Measurements from ENCODE around the gene PARD3. TPM values are rescaled to one million over a fixed set of nuclear protein-coding genes. Genes with fewer than 3 reads are reported as not detected.

PARD3 gene
- total and polyA plus RNA-seq, 2 donors (not counting 1 experiment from before 2014, with no cell fraction given), result 24.0 to 46.4 TPM

GRCh38 chr10:34494012-34494411 is 321.1 kb downstream of the PARD3 start:
- Histone ChIP-seq H3K36me3 (ENCODE audit: control insufficient read depth, insufficient read depth, low read length) (no peaks in the 10 kb centered on the region), H3K4me1 (ENCODE audit: control insufficient read depth, extremely low read depth, insufficient read depth, low read length) (no peaks in the 10 kb centered on the region), H3K27ac (ENCODE audit: insufficient read depth, low read length) (no peak overlapping the region), H4K20me1 (ENCODE audit: control insufficient read depth, extremely low read depth, insufficient read depth, low read length) (no peaks in the 10 kb centered on the region), H3K9me3 (ENCODE audit: control insufficient read depth, insufficient read depth, low read depth, low read length) (no peaks in the 10 kb centered on the region), H3K27me3 (ENCODE audit: control insufficient read depth, insufficient read depth, low read length) (no peaks in the 10 kb centered on the region), H3K9ac (ENCODE audit: insufficient read depth, low read length) (no peak overlapping the region), H2AFZ (ENCODE audit: low read length) (no peak overlapping the region), H3K79me2 (ENCODE audit: control insufficient read depth, insufficient read depth, low read length) (no peaks in the 10 kb centered on the region), H3K4me2 (ENCODE audit: extremely low read depth, insufficient read depth, low read length) (no peak overlapping the region), H3K4me3 (replicated peaks in 1 of 4; ENCODE audit: control extremely low read depth in 1 of 4, insufficient read depth in 1 of 4, low read depth in 3 of 4, low read length in 4 of 4) (no peak overlapping the region)
- TF ChIP-seq CTCF (conservative IDR thresholded peaks at IDR 0.05 in 1 of 2, IDR thresholded peaks at IDR 0.05 in 1 of 2; ENCODE audit: low read depth in 1 of 2, low read length in 2 of 2), result no peak
- no peak for TF ChIP-seq EZH2 (IDR thresholded peaks at IDR 0.05; ENCODE audit: low read length, missing control alignments)
- DNase-seq (ENCODE audit: low read depth in 2 of 2), result peak in 1 of 2 donors; percentile 80

GRCh38 chr10:34492081-34492480 is 323.0 kb downstream of the PARD3 start:
- no peaks in the 10 kb centered on the region for H3K9me3 ChIP-seq (ENCODE audit: control insufficient read depth, insufficient read depth, low read depth, low read length)
- no peaks in the 10 kb centered on the region for H3K36me3 ChIP-seq (ENCODE audit: control insufficient read depth, insufficient read depth, low read length)
- no peak overlapping the region for H3K4me2 ChIP-seq (ENCODE audit: extremely low read depth, insufficient read depth, low read length)
- no peaks in the 10 kb centered on the region for H4K20me1 ChIP-seq (ENCODE audit: control insufficient read depth, extremely low read depth, insufficient read depth, low read length)
- no peaks in the 10 kb centered on the region for H3K79me2 ChIP-seq (ENCODE audit: control insufficient read depth, insufficient read depth, low read length)
- H3K9ac ChIP-seq (ENCODE audit: insufficient read depth, low read length), result no peak overlapping the region
- H3K4me1 ChIP-seq (ENCODE audit: control insufficient read depth, extremely low read depth, insufficient read depth, low read length), result no peaks in the 10 kb centered on the region
- no peak overlapping the region for H2AFZ ChIP-seq (ENCODE audit: low read length)
- DNase-seq (ENCODE audit: low read depth in 2 of 2), result no peak
- no peaks in the 10 kb centered on the region for H3K27me3 ChIP-seq (ENCODE audit: control insufficient read depth, insufficient read depth, low read length)
- no peak for TF ChIP-seq EZH2 (IDR thresholded peaks at IDR 0.05; ENCODE audit: low read length, missing control alignments)
- TF ChIP-seq CTCF (conservative IDR thresholded peaks at IDR 0.05 in 1 of 2, IDR thresholded peaks at IDR 0.05 in 1 of 2; ENCODE audit: low read depth in 1 of 2, low read length in 2 of 2), result no peak
- no peak overlapping the region for H3K27ac ChIP-seq (ENCODE audit: insufficient read depth, low read length)
- H3K4me3 ChIP-seq (replicated peaks in 1 of 4; ENCODE audit: control extremely low read depth in 1 of 4, insufficient read depth in 1 of 4, low read depth in 3 of 4, low read length in 4 of 4), result no peak overlapping the region

- DNase-seq (ENCODE audit: low read depth in 2 of 2), result peak; percentile 6 to 15
- H3K79me2 ChIP-seq (ENCODE audit: control insufficient read depth, insufficient read depth, low read length), result no peaks in the 10 kb centered on the region
- H3K27me3 ChIP-seq (ENCODE audit: control insufficient read depth, insufficient read depth, low read length), result no peaks in the 10 kb centered on the region
- no peak overlapping the region for H3K9ac ChIP-seq (ENCODE audit: insufficient read depth, low read length)
- no peaks in the 10 kb centered on the region for H3K4me1 ChIP-seq (ENCODE audit: control insufficient read depth, extremely low read depth, insufficient read depth, low read length)
- H2AFZ ChIP-seq (ENCODE audit: low read length), result no peak overlapping the region
- H3K9me3 ChIP-seq (ENCODE audit: control insufficient read depth, insufficient read depth, low read depth, low read length), result no peaks in the 10 kb centered on the region
- H3K36me3 ChIP-seq (ENCODE audit: control insufficient read depth, insufficient read depth, low read length), result no peaks in the 10 kb centered on the region
- H3K4me2 ChIP-seq (ENCODE audit: extremely low read depth, insufficient read depth, low read length), result no peak overlapping the region
- TF ChIP-seq EZH2 (IDR thresholded peaks at IDR 0.05; ENCODE audit: low read length, missing control alignments) (no peak), CTCF (conservative IDR thresholded peaks at IDR 0.05 in 1 of 2, IDR thresholded peaks at IDR 0.05 in 1 of 2; ENCODE audit: low read depth in 1 of 2, low read length in 2 of 2) (no peak)
- H3K4me3 ChIP-seq (replicated peaks in 1 of 4; ENCODE audit: control extremely low read depth in 1 of 4, insufficient read depth in 1 of 4, low read depth in 3 of 4, low read length in 4 of 4), result no peak overlapping the region
- H4K20me1 ChIP-seq (ENCODE audit: control insufficient read depth, extremely low read depth, insufficient read depth, low read length), result no peaks in the 10 kb centered on the region
- no peak overlapping the region for H3K27ac ChIP-seq (ENCODE audit: insufficient read depth, low read length)
These were observed 323.4 kb downstream of the PARD3 start for GRCh38 chr10:34491678-34492077.

Data from fibroblast of lung (primary cell).